ENCODE results near the gene MGAT5.

MGAT5 gene

DNA sequence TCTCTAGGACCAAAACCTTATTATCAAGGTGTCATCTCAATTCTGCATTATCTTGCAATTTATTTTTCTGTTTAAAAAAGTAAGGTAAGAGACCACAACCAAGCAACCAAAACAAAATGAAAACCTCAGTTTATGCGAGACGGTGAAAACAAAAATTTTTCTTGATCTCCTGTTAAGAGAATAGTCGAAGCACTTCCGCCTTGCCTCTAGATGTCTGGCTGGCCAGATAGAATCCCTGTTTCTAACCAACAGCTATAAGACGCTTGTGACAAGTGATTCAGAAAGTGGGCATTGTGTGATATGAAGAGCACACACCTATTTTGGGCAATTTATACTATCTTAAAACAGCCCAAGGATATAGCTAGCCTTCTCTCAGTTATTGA is 51.2 kb downstream of the MGAT5 start:
- no peak for DNase-seq (ENCODE audit: low read depth in 3 of 3)

GRCh38 chr2:134306521-134306920 is 52.6 kb downstream of the MGAT5 start:
- DNase-seq (ENCODE audit: low read depth in 3 of 3): no peak

- no peak for DNase-seq (ENCODE audit: low read depth in 3 of 3)
Measured at GRCh38 chr2:134307334-134307733, 53.5 kb downstream of the MGAT5 start.

- DNase-seq (ENCODE audit: low read depth in 3 of 3): no peak
Measured at GRCh38 chr2:134308474-134309385, 54.9 kb downstream of the MGAT5 start.

- no peak for DNase-seq (ENCODE audit: low read depth in 3 of 3)
Measured at GRCh38 chr2:134310107-134311079, 56.5 kb downstream of the MGAT5 start.

- DNase-seq (ENCODE audit: low read depth in 3 of 3): no peak
Measured at GRCh38 chr2:134312482-134312881, 58.6 kb downstream of the MGAT5 start.

GRCh38 chr2:134314202-134314601 is 60.3 kb downstream of the MGAT5 start:
- DNase-seq (ENCODE audit: low read depth in 3 of 3): no peak

DNA sequence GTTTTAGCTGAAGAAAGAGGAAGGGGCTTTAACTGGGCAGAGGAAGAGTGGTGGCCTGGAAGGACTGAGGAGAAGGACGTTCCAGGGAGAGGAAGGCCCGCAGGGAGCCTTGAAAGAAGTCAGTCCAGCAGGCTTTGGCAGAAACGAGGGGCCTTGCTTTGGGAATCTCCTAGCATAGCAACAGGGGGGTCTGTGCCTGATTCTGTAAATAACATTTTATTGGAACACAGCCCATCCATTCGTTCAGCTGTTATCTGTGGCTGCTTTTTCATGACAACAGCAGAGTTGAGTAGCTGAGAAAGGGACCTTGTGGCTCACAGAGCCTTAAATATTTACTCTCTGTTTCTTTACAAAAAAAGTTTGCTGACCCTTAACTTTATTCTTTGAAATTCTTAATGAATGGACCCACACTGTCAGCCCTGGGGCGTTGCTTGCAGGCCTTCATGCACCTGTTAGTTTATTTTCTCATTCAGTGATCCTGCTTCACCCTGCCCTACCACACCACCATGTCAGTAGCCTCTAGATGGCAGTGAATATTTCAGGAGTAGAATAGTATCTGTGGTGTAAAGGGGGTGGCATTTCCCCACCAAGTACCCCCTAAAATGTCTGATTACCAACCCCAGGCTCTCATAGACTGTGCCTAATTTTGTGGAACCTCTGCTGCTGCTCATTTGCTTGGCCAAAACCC is 61.0 kb downstream of the MGAT5 start:
- no peak for DNase-seq (ENCODE audit: low read depth in 3 of 3)

- no peak for DNase-seq (ENCODE audit: low read depth in 3 of 3)
Measured at GRCh38 chr2:134315471-134315870, 61.6 kb downstream of the MGAT5 start.

DNA sequence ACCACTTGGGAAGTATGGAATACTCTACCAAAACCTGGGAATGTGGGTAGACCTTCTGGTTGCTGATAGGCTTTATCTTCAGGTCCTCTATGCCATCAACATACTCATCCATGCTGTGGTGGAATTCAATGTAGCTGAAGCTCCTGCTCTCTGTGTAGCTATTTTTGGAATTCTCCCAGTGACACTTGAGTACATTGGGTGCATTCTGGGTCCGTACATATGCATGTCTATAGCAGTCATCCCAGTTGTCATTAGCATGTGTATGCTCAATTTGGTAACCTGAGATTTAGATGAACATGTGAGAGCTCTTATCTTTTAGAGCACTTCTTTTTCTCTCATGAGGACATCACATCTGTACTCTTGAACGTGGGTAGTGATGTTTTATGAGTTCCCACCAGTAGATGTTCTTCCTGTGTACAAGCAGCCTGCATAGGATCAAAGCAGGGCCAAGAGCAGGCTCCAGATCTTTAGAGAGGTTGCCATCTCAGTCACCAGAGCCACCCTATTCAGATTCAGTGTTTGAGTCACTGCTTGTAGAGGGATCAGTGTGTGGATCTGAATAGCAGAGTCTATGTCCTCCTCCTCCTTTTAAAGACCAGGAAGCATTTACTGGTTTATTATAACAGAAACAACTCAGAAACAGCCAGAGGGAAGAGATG is 65.9 kb downstream of the MGAT5 start:
- no peak for DNase-seq (ENCODE audit: low read depth in 3 of 3)

DNA sequence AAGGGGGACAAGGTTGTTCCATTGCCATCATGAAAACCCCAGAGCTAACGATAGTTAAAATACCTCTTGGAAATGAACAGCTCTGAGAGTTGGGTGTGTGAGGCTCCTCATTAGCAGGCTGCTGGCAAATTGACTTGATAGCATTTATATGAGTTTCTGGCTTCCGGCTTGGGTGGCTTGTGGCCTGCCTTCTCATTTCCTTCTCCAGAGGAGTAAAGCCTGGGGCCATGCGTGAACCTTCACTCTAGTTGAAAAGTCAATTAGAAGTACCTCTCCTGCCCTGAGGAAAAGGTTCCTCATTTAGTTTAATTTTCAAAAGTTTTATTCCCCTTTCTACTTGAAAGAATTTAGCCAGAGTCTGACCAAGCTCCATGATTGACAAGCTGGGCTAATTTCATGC is 67.1 kb downstream of the MGAT5 start:
- DNase-seq (ENCODE audit: low read depth in 3 of 3): peak in 1 of 3 experiments; percentile 24

GRCh38 chr2:134323777-134324176 is 69.9 kb downstream of the MGAT5 start:
- DNase-seq (ENCODE audit: low read depth in 3 of 3): no peak

DNA sequence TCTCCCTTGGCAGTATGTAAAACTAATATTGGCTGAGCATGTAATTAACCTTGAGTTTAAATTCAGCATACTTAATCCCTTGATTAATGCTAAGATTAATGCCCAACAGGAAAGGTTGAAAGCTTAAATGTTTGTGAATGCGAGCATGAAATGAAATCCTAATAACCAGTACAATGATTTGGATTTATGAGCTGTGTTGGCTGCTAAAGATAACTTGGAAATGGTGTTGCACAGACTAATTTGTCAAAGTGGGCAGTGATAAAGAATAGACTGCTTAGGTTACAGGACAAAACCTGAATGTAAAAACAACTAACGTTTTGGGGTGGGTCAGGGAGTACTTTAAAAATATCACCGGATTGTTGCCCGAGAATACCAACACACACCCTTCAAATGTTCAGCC is 70.6 kb downstream of the MGAT5 start:
- DNase-seq (ENCODE audit: low read depth in 3 of 3): no peak

- DNase-seq (ENCODE audit: low read depth in 3 of 3): no peak
Measured at GRCh38 chr2:134324947-134325346, 71.1 kb downstream of the MGAT5 start.

GRCh38 chr2:134325696-134326095 is 71.8 kb downstream of the MGAT5 start:
- no peak for DNase-seq (ENCODE audit: low read depth in 3 of 3)

GRCh38 chr2:134327367-134327766 is 73.5 kb downstream of the MGAT5 start:
- DNase-seq (ENCODE audit: low read depth in 3 of 3): no peak

- DNase-seq (ENCODE audit: low read depth in 3 of 3): no peak
Measured at GRCh38 chr2:134331081-134331480, 77.2 kb downstream of the MGAT5 start.

- DNase-seq (ENCODE audit: low read depth in 3 of 3): no peak
Measured at GRCh38 chr2:134333646-134334189, 79.8 kb downstream of the MGAT5 start.

DNA sequence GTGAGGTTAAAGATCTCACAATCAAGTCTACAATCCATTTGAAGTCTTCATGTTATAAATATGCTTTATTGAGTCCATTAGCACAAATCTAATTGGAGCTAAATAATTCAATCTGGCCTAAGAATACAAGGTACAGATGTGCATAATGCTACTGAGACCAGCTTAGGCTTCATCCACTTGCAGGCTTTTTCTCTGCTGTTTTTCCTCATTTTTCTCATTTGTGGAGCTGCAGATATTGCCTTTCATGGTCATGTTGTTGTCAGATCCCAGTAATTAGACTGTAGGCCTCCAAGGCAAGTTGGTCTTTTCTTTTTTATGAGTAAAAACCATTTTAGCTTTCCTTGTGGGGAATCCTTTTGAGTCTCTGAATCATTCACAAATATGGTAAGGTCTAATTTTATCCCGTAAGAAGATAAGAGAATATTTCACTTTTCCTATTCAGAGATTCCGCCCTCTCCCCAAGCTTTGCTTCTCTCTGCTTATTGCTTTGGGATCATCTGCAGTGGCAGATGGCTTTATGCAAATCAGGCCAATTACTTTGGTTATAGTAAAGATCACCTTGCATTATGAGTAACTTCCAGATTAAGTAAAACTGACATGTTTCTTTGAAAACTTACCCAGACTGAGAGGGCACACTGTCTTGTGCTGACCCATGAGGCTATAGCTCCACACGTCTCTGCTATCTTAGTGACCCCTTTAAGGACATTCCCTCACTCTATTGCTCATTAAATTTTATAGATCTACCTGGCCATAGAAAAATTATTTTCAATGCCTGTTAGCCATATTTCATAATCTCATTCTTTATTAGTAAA is 80.9 kb downstream of the MGAT5 start:
- no peak for DNase-seq (ENCODE audit: low read depth in 3 of 3)

GRCh38 chr2:134335601-134336000 is 81.7 kb downstream of the MGAT5 start:
- DNase-seq (ENCODE audit: low read depth in 3 of 3): no peak
